ENCODE results near the gene DVL3. TPM values are rescaled to one million over a fixed set of nuclear protein-coding genes. Genes with fewer than 3 reads are reported as not detected.

DVL3 gene
- total RNA-seq, 1 donor from 2014 or later: 103 TPM

- DNase-seq (ENCODE audit: low spot score): no peak
- TF ChIP-seq, protein P1, sequence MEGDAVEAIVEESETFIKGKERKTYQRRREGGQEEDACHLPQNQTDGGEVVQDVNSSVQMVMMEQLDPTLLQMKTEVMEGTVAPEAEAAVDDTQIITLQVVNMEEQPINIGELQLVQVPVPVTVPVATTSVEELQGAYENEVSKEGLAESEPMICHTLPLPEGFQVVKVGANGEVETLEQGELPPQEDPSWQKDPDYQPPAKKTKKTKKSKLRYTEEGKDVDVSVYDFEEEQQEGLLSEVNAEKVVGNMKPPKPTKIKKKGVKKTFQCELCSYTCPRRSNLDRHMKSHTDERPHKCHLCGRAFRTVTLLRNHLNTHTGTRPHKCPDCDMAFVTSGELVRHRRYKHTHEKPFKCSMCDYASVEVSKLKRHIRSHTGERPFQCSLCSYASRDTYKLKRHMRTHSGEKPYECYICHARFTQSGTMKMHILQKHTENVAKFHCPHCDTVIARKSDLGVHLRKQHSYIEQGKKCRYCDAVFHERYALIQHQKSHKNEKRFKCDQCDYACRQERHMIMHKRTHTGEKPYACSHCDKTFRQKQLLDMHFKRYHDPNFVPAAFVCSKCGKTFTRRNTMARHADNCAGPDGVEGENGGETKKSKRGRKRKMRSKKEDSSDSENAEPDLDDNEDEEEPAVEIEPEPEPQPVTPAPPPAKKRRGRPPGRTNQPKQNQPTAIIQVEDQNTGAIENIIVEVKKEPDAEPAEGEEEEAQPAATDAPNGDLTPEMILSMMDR (IDR thresholded peaks at IDR 0.05; ENCODE audit: unreplicated experiment): no peak
- Mint-ChIP-seq H3K36me3 (ENCODE audit: low read depth, unreplicated experiment) (no peaks in the 10 kb centered on the region), H3K27ac (ENCODE audit: unreplicated experiment) (no peak overlapping the region), H3K4me1 (ENCODE audit: unreplicated experiment) (peaks cover 6% of the 10 kb centered on the region), H3K27me3 (ENCODE audit: unreplicated experiment) (no peaks in the 10 kb centered on the region), H3K9me3 (ENCODE audit: unreplicated experiment) (no peaks in the 10 kb centered on the region), H3K4me3 (ENCODE audit: unreplicated experiment) (no peak overlapping the region)
Measured at GRCh38 chr3:184126006-184126405, 29.2 kb upstream of the DVL3 start.

- Mint-ChIP-seq H3K27ac (ENCODE audit: unreplicated experiment) (no peak overlapping the region), H3K9me3 (ENCODE audit: unreplicated experiment) (no peaks in the 10 kb centered on the region), H3K4me1 (ENCODE audit: unreplicated experiment) (peaks cover 11% of the 10 kb centered on the region), H3K27me3 (ENCODE audit: unreplicated experiment) (no peaks in the 10 kb centered on the region), H3K4me3 (ENCODE audit: unreplicated experiment) (no peak overlapping the region), H3K36me3 (ENCODE audit: low read depth, unreplicated experiment) (no peaks in the 10 kb centered on the region)
- DNase-seq (ENCODE audit: low spot score): peak; percentile 47
- TF ChIP-seq, protein P1 (IDR thresholded peaks at IDR 0.05; ENCODE audit: unreplicated experiment): peak; percentile 41
Measured at GRCh38 chr3:184129012-184129411, 26.2 kb upstream of the DVL3 start.

DNA sequence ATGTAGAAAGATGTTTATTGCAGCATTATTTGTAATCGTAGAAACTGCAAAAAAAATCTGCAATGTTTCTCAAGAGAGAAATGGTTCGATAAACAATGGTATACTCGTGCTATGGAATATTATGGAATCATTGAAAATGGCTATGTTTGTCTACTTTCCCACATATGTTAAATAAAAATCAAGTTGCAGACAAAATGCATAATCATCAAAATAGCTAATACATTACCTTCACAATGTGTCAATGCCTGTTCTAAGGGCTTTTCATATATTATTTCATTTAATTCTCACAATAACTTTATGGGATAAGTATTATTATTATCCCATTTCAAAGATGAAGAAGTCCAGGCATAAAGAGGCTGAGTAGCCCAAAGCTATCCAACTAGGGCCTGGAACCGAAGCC is 22.2 kb upstream of the DVL3 start:
- H3K27ac Mint-ChIP-seq (ENCODE audit: unreplicated experiment): no peak overlapping the region
- peaks cover 23% of the 10 kb centered on the region for H3K4me1 Mint-ChIP-seq (ENCODE audit: unreplicated experiment)
- H3K4me3 Mint-ChIP-seq (ENCODE audit: unreplicated experiment): no peak overlapping the region
- H3K27me3 Mint-ChIP-seq (ENCODE audit: unreplicated experiment): no peaks in the 10 kb centered on the region
- TF ChIP-seq, protein P1 (IDR thresholded peaks at IDR 0.05; ENCODE audit: unreplicated experiment): no peak
- no peak for DNase-seq (ENCODE audit: low spot score)
- peaks cover 5% of the 10 kb centered on the region for H3K36me3 Mint-ChIP-seq (ENCODE audit: low read depth, unreplicated experiment)
- H3K9me3 Mint-ChIP-seq (ENCODE audit: unreplicated experiment): no peaks in the 10 kb centered on the region

GRCh38 chr3:184133840-184134745 is 21.1 kb upstream of the DVL3 start:
- H3K9me3 Mint-ChIP-seq (ENCODE audit: unreplicated experiment): no peaks in the 10 kb centered on the region
- H3K27ac Mint-ChIP-seq (ENCODE audit: unreplicated experiment): peak overlapping the region; percentile 54
- TF ChIP-seq, protein P1 (IDR thresholded peaks at IDR 0.05; ENCODE audit: unreplicated experiment): no peak
- H3K27me3 Mint-ChIP-seq (ENCODE audit: unreplicated experiment): no peaks in the 10 kb centered on the region
- peaks cover 7% of the 10 kb centered on the region for H3K36me3 Mint-ChIP-seq (ENCODE audit: low read depth, unreplicated experiment)
- peak overlapping the region; percentile 96 for H3K4me3 Mint-ChIP-seq (ENCODE audit: unreplicated experiment)
- H3K4me1 Mint-ChIP-seq (ENCODE audit: unreplicated experiment): peaks cover 19% of the 10 kb centered on the region
- DNase-seq (ENCODE audit: low spot score): peak; percentile 72

DNA sequence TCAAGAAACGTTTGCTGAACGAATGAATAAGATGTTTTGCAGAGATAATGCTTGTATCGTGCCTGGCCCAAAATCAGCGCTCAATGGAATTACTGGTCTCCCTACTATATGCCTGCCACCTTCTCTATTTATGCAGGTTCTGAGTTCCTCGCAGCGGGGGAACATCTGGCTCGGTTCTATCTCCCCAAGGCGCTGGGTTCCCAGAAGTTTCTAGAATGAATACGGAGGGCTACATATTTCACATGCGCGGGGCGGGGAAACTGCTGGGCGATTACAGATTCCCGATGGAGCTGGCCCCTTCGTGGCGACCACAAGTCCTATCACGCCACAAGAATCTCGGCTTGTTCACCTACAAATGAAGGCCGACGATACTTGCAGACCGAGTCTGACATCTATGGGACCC is 20.4 kb upstream of the DVL3 start:
- H3K4me1 Mint-ChIP-seq (ENCODE audit: unreplicated experiment): peaks cover 17% of the 10 kb centered on the region
- DNase-seq (ENCODE audit: low spot score): no peak
- peak overlapping the region; percentile 96 for H3K4me3 Mint-ChIP-seq (ENCODE audit: unreplicated experiment)
- no peaks in the 10 kb centered on the region for H3K9me3 Mint-ChIP-seq (ENCODE audit: unreplicated experiment)
- TF ChIP-seq, protein P1 (IDR thresholded peaks at IDR 0.05; ENCODE audit: unreplicated experiment): no peak
- H3K27me3 Mint-ChIP-seq (ENCODE audit: unreplicated experiment): no peaks in the 10 kb centered on the region
- H3K36me3 Mint-ChIP-seq (ENCODE audit: low read depth, unreplicated experiment): peaks cover 7% of the 10 kb centered on the region
- H3K27ac Mint-ChIP-seq (ENCODE audit: unreplicated experiment): peak overlapping the region; percentile 91
